HEK293 (cell line): ENCODE measurements around the gene LAD1.

ENCODE experiments used
- CTCF ChIA-PET: fragments of 350-600 bp; formaldehyde crosslinking; extraction: SDS; loops from one replicate; lab custom pipeline; 2021; ENCODE audit warnings: antibody characterized with exemption; lab: Yijun Ruan, JAX
- POLR2A ChIA-PET: fragments of 300-600 bp; formaldehyde crosslinking; extraction: SDS; loops from one replicate; lab custom pipeline; 2020; ENCODE audit warnings: antibody characterized with exemption, inconsistent platforms; lab: Yijun Ruan, JAX
- H3K27ac ChIP-seq: fragments of 200-500 bp; sonication (Bioruptor generic); 2 replicates; pipeline ENCODE4 v1.5.1; 2014; ENCODE audit warnings: low read depth, low read length, control low read depth, inconsistent platforms; ENCODE audit errors: extremely low read depth
- H3K36me3 ChIP-seq, 2 experiments: fragments of 200-500 bp in 1 of 2; sonication (Bioruptor generic) in 1 of 2; 1 replicate in 1 of 2; 2 replicates in 1 of 2; pipeline ENCODE4 v1.5.1; 2014 to 2017; ENCODE audit warnings: inconsistent platforms in 2 of 2, low read length in 2 of 2; ENCODE audit not compliant: control insufficient read depth in 2 of 2, insufficient read depth in 1 of 2
- H3K4me1 ChIP-seq: fragments of 200-500 bp; sonication (Bioruptor generic); 2 replicates; pipeline ENCODE4 v1.5.1; 2014; ENCODE audit warnings: mild to moderate bottlenecking, low read length, inconsistent platforms; ENCODE audit not compliant: control insufficient read depth, insufficient read depth
- H3K4me3 ChIP-seq: 2 replicates; pipeline ENCODE4 v1.5.1; 2011; ENCODE audit warnings: low read depth, mild to moderate bottlenecking, control low read depth, low read length, moderate library complexity
- H3K9me3 ChIP-seq: fragments of 200-500 bp; sonication (Bioruptor generic); 2 replicates; pipeline ENCODE4 v1.5.1; 2014; ENCODE audit warnings: low read depth, low read length, inconsistent platforms; ENCODE audit not compliant: control insufficient read depth, insufficient read depth
- EGR2 ChIP-seq: fragments of 450-650 bp; formaldehyde crosslinking; IDR thresholded peaks from 2 replicates; pipeline ENCODE4 v1.5.1; 2016; ENCODE audit warnings: low read depth, missing biosample characterization, missing genetic modification characterization
- GFI1B ChIP-seq: fragments of 450-650 bp; formaldehyde crosslinking; IDR thresholded peaks from 2 replicates; pipeline ENCODE4 v1.5.1; 2016; ENCODE audit warnings: missing biosample characterization, missing genetic modification characterization
- ZBTB21 ChIP-seq: fragments of 450-650 bp; formaldehyde crosslinking; IDR thresholded peaks from 2 replicates; pipeline ENCODE4 v1.5.1; 2017; ENCODE audit warnings: missing biosample characterization, missing genetic modification characterization
- ZFP69B ChIP-seq: fragments of 450-650 bp; formaldehyde crosslinking; IDR thresholded peaks from 2 replicates; pipeline ENCODE4 v1.5.1; 2016; ENCODE audit warnings: missing biosample characterization, missing genetic modification characterization
- ZIC2 ChIP-seq: fragments of 450-650 bp; formaldehyde crosslinking; IDR thresholded peaks from 2 replicates; pipeline ENCODE4 v1.5.1; 2016; ENCODE audit warnings: missing biosample characterization, missing genetic modification characterization
- ZNF155 ChIP-seq: fragments of 450-650 bp; formaldehyde crosslinking; IDR thresholded peaks from 2 replicates; pipeline ENCODE4 v1.5.1; 2016; ENCODE audit warnings: missing biosample characterization, missing genetic modification characterization
- ZNF157 ChIP-seq: fragments of 450-650 bp; formaldehyde crosslinking; IDR thresholded peaks from 2 replicates; pipeline ENCODE4 v1.5.1; 2016; ENCODE audit warnings: missing biosample characterization, missing genetic modification characterization
- ZNF19 ChIP-seq: fragments of 450-650 bp; formaldehyde crosslinking; IDR thresholded peaks from 2 replicates; pipeline ENCODE4; 2016; ENCODE audit warnings: missing biosample characterization, missing genetic modification characterization, low read depth
- ZNF211 ChIP-seq: fragments of 450-650 bp; formaldehyde crosslinking; IDR thresholded peaks from 2 replicates; pipeline ENCODE4 v1.5.1; 2016; ENCODE audit warnings: low read depth, missing biosample characterization, missing genetic modification characterization
- ZNF350 ChIP-seq: fragments of 450-650 bp; formaldehyde crosslinking; IDR thresholded peaks from 2 replicates; pipeline ENCODE4 v1.5.0; 2017; ENCODE audit warnings: missing biosample characterization, mild to moderate bottlenecking, missing genetic modification characterization
- ZNF37A ChIP-seq: fragments of 450-650 bp; IDR thresholded peaks from 2 replicates; pipeline ENCODE4 v1.5.1; 2018; ENCODE audit warnings: missing biosample characterization, missing genetic modification characterization
- ZNF391 ChIP-seq: fragments of 450-650 bp; formaldehyde crosslinking; IDR thresholded peaks from 2 replicates; pipeline ENCODE4 v1.5.1; 2016; ENCODE audit warnings: low read depth, missing biosample characterization, missing genetic modification characterization, borderline replicate concordance
- ZNF404 ChIP-seq: fragments of 450-650 bp; formaldehyde crosslinking; IDR thresholded peaks from 2 replicates; pipeline ENCODE4 v1.5.1; 2017; ENCODE audit warnings: missing biosample characterization, missing genetic modification characterization
- ZNF529 ChIP-seq: fragments of 450-650 bp; formaldehyde crosslinking; IDR thresholded peaks from 2 replicates; pipeline ENCODE4 v1.5.1; 2017; ENCODE audit warnings: missing genetic modification characterization, missing biosample characterization; ENCODE audit not compliant: insufficient replicate concordance
- ZNF654 ChIP-seq: fragments of 450-650 bp; formaldehyde crosslinking; IDR thresholded peaks from 2 replicates; pipeline ENCODE4 v1.5.1; 2016; ENCODE audit warnings: low read depth, missing biosample characterization, missing genetic modification characterization
- ZNF843 ChIP-seq: fragments of 450-650 bp; formaldehyde crosslinking; IDR thresholded peaks from 2 replicates; pipeline ENCODE4 v1.5.1; 2016; ENCODE audit warnings: missing biosample characterization, missing genetic modification characterization
- ZSCAN23 ChIP-seq: fragments of 450-650 bp; formaldehyde crosslinking; IDR thresholded peaks from 2 replicates; pipeline ENCODE4 v1.5.1; 2016; ENCODE audit warnings: missing biosample characterization, missing genetic modification characterization
- ZSCAN5A ChIP-seq: fragments of 450-650 bp; formaldehyde crosslinking; IDR thresholded peaks from 2 replicates; pipeline ENCODE4 v1.5.1; 2016; ENCODE audit warnings: missing biosample characterization, missing genetic modification characterization
- TF ChIP-seq, protein P1 (sequence below): fragments of 450-650 bp; formaldehyde crosslinking; IDR thresholded peaks from 2 replicates; pipeline ENCODE4 v1.5.1; 2017; ENCODE audit warnings: missing biosample characterization, missing genetic modification characterization
- TF ChIP-seq, protein P2 (sequence below): fragments of 450-650 bp; formaldehyde crosslinking; IDR thresholded peaks from 2 replicates; pipeline ENCODE4 v1.5.0; 2017; ENCODE audit warnings: missing biosample characterization, missing genetic modification characterization, borderline replicate concordance
- TF ChIP-seq, protein P3 (sequence below): fragments of 450-650 bp; formaldehyde crosslinking; conservative IDR thresholded peaks from 2 replicates; pipeline ENCODE4 v1.5.1; 2016; ENCODE audit warnings: low read depth, missing biosample characterization, missing genetic modification characterization
- TF ChIP-seq, protein P4 (sequence below): fragments of 450-650 bp; formaldehyde crosslinking; IDR thresholded peaks from 2 replicates; pipeline ENCODE4 v1.5.1; 2016; ENCODE audit warnings: missing biosample characterization, missing genetic modification characterization

LAD1 gene

DNA sequence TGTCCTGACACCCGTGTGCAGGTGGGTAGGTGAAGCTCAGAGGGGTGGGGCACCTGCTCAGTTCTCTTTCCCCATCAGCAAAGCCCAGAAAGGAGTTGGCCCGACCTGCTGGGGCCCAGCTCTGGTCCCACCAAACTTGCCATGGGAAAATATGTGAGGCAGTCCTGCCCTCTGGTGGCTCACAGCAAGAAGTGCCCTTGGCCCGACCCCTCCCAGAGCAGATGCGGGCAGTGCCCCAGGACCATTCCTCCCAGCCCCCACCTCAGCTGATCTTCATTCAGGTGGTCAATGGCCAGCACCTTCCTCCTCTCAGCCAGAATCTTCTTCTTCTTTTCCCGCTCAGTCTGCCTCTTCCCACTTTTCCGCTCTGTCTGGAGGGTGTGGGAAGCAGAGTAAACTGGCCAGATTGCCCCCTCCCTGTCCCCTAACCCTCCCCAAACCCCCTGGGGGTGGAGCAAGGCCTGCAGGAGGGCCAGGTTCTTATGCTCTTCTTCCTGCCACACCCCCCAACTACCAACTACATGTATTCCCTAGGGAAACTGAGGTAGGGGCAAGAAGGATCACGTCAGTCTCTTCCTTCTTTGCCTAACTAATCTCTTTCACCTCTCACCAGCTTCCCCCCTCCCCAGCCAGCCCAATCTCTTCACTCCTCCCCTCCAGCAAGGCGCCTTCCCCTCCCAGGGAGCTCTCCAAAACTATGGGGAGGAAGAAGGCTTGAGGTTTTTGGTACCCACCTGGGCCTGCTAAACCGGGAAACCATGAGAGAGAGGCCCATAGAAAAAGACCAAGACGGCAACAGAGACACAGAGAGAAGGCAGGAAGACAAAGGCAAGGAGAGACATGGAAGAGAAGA, 37.2 kb downstream of the LAD1 start (continued):
- TF ChIP-seq ZSCAN5A (no peak), ZBTB21 (tag by site-specific recombination) (no peak), ZNF843 (tag by site-specific recombination) (no peak), ZFP69B (tag by site-specific recombination) (peak; percentile 97), EGR2 (tag by site-specific recombination) (no peak), ZNF654 (tag by site-specific recombination) (peak; percentile 84)

DNA sequence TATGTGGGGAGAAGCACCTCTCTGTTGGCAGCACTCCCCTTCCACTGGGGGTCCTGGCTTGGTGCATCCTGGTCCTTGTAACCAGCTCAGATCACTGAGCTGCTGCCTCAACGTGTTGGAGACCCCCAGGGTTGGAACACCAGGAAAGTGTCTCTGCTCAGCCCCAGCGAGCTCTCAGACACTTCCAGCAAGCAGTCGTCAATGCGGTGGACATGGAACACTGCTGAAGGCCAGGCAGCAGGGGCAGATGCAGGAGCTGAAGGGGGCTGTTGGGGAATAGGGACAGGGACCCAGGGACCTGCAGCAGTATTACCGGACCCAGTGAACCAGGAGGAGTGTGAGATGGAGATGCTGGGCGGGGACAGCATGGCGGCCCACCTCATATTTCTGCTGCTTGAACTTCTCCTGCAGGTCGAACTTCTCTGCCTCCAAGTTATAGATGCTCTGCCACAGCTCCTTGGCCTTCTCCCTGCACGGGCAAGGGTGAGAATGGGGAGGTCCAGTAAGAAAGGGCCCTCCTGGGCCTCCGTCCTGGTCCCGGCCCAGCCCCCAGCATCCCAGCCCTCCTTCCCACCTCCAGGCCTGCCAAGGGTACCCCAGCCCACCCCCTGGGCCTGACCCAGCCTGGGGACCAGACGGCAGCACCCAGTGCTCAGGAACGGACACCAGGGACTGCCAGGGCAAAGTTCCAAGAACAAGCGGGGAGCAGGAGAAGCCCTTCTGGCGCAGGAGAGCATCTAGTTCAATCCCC, 38.0 kb downstream of the LAD1 start:
- Histone ChIP-seq H3K27ac (no peak overlapping the region), H3K9me3 (no peaks in the 10 kb centered on the region), H3K4me3 (no peak overlapping the region)
- TF ChIP-seq ZNF211 (tag by site-specific recombination): no peak
- no peak for TF ChIP-seq ZSCAN23
- TF ChIP-seq GFI1B (tag by site-specific recombination): no peak
- no peak for TF ChIP-seq ZNF350 (tag by site-specific recombination)
- TF ChIP-seq, protein P1, sequence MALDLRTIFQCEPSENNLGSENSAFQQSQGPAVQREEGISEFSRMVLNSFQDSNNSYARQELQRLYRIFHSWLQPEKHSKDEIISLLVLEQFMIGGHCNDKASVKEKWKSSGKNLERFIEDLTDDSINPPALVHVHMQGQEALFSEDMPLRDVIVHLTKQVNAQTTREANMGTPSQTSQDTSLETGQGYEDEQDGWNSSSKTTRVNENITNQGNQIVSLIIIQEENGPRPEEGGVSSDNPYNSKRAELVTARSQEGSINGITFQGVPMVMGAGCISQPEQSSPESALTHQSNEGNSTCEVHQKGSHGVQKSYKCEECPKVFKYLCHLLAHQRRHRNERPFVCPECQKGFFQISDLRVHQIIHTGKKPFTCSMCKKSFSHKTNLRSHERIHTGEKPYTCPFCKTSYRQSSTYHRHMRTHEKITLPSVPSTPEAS (tag by site-specific recombination): no peak
- TF ChIP-seq ZNF19 (tag by site-specific recombination): no peak
- TF ChIP-seq, protein P2, sequence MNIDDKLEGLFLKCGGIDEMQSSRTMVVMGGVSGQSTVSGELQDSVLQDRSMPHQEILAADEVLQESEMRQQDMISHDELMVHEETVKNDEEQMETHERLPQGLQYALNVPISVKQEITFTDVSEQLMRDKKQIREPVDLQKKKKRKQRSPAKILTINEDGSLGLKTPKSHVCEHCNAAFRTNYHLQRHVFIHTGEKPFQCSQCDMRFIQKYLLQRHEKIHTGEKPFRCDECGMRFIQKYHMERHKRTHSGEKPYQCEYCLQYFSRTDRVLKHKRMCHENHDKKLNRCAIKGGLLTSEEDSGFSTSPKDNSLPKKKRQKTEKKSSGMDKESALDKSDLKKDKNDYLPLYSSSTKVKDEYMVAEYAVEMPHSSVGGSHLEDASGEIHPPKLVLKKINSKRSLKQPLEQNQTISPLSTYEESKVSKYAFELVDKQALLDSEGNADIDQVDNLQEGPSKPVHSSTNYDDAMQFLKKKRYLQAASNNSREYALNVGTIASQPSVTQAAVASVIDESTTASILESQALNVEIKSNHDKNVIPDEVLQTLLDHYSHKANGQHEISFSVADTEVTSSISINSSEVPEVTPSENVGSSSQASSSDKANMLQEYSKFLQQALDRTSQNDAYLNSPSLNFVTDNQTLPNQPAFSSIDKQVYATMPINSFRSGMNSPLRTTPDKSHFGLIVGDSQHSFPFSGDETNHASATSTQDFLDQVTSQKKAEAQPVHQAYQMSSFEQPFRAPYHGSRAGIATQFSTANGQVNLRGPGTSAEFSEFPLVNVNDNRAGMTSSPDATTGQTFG: no peak
- TF ChIP-seq ZNF404: no peak
- no peak for TF ChIP-seq ZIC2 (tag by site-specific recombination)
- TF ChIP-seq, protein P3, sequence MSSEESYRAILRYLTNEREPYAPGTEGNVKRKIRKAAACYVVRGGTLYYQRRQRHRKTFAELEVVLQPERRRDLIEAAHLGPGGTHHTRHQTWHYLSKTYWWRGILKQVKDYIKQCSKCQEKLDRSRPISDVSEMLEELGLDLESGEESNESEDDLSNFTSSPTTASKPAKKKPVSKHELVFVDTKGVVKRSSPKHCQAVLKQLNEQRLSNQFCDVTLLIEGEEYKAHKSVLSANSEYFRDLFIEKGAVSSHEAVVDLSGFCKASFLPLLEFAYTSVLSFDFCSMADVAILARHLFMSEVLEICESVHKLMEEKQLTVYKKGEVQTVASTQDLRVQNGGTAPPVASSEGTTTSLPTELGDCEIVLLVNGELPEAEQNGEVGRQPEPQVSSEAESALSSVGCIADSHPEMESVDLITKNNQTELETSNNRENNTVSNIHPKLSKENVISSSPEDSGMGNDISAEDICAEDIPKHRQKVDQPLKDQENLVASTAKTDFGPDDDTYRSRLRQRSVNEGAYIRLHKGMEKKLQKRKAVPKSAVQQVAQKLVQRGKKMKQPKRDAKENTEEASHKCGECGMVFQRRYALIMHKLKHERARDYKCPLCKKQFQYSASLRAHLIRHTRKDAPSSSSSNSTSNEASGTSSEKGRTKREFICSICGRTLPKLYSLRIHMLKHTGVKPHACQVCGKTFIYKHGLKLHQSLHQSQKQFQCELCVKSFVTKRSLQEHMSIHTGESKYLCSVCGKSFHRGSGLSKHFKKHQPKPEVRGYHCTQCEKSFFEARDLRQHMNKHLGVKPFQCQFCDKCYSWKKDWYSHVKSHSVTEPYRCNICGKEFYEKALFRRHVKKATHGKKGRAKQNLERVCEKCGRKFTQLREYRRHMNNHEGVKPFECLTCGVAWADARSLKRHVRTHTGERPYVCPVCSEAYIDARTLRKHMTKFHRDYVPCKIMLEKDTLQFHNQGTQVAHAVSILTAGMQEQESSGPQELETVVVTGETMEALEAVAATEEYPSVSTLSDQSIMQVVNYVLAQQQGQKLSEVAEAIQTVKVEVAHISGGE (tag by site-specific recombination): no peak
- no peak for TF ChIP-seq ZNF529 (tag by site-specific recombination)
- TF ChIP-seq ZNF157: no peak
- TF ChIP-seq ZNF155: no peak
- TF ChIP-seq, protein P4, sequence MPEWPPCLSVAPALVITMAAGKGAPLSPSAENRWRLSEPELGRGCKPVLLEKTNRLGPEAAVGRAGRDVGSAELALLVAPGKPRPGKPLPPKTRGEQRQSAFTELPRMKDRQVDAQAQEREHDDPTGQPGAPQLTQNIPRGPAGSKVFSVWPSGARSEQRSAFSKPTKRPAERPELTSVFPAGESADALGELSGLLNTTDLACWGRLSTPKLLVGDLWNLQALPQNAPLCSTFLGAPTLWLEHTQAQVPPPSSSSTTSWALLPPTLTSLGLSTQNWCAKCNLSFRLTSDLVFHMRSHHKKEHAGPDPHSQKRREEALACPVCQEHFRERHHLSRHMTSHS (tag by site-specific recombination): no peak
- no peak for TF ChIP-seq ZNF391 (tag by site-specific recombination)
- no peak for TF ChIP-seq ZNF37A (tag by site-specific recombination)
- TF ChIP-seq, all 188 proteins: peak for 0
- H3K4me1 ChIP-seq: no peaks in the 10 kb centered on the region
- CTCF ChIA-PET: interaction anchor here (0.6 to 8.3 kb wide), 44 partner anchors 8 to 456 kb away, joined by 3 to 145 read pairs (median 5); partner anchors contain the start of genes PKP1 and TNNT2
- H3K36me3 ChIP-seq: no peaks in the 10 kb centered on the region
- POLR2A ChIA-PET: interaction anchor here (1.0 kb wide), 1 partner anchor 15 kb away, joined by 3 read pairs; no protein-coding TSS in a partner anchor
